ENCODE data around the gene LTC4S. TPM values are rescaled to one million over a fixed set of nuclear protein-coding genes. Genes with fewer than 3 reads are reported as not detected.

The LTC4S gene
- total RNA-seq, 4 donors from 2014 or later = 3.0 to 3.8 (median 3.2) TPM; not detected in 1

GRCh38 chr5:179827680-179828079 is 33.9 kb downstream of the LTC4S start:
- TF ChIP-seq CTCF (IDR thresholded peaks at IDR 0.05) = peak in 1 of 5 experiments; percentile 39
- TF ChIP-seq POLR2AphosphoS5 (IDR thresholded peaks at IDR 0.05) = peak; percentile 9 to 61 (median 45)
- TF ChIP-seq EP300 (IDR thresholded peaks at IDR 0.05; ENCODE audit: low read depth) = no peak
- TF ChIP-seq POLR2A (IDR thresholded peaks at IDR 0.05) = peak; percentile 41
- DNase-seq = peak; percentile 79
- H3K27me3 ChIP-seq = no peaks in the 10 kb centered on the region
- WGBS, 2 donors (ENCODE audit: low coverage in 1 of 2) = 23 to 28% methylated on average over 6 to 9 of the region's 9 CpGs
- H3K36me3 ChIP-seq = peaks cover 0 to 70% (median 35%) of the 10 kb centered on the region in 4 donors
- no peaks in the 10 kb centered on the region for H3K9me3 ChIP-seq
- intact Hi-C loops (cut with DNase I; ENCODE audit: low total_unique reads) (no loop called here), in situ Hi-C loops (cut with MboI; ENCODE audit: low pct_ligation_motif_present in 1 of 4, low pct_unique_long_range_greater_than_20kb in 1 of 4, low sequenced_read_pairs in 3 of 4) (no loop called here)
- peak overlapping the region in 1 of 4 donors; percentile 5 for H3K4me3 ChIP-seq
- peaks cover 29 to 55% (median 52%) of the 10 kb centered on the region in 4 donors for H3K4me1 ChIP-seq
- H3K27ac ChIP-seq = peak overlapping the region; percentile 76 to 85 (median 80)

- in situ Hi-C loops (cut with MboI; ENCODE audit: low pct_ligation_motif_present in 1 of 4, low pct_unique_long_range_greater_than_20kb in 1 of 4, low sequenced_read_pairs in 3 of 4) = no loop called here
- Histone ChIP-seq H3K4me1 (peaks cover 21 to 43% (median 41%) of the 10 kb centered on the region in 4 donors), H3K27me3 (no peaks in the 10 kb centered on the region), H3K36me3 (peaks cover 0 to 77% (median 39%) of the 10 kb centered on the region in 4 donors), H3K9me3 (no peaks in the 10 kb centered on the region), H3K4me3 (no peak overlapping the region), H3K27ac (peak overlapping the region in 1 of 4 donors; percentile 25)
- intact Hi-C loops (cut with DNase I; ENCODE audit: low total_unique reads) = no loop called here
- 93 to 100% methylated on average over 1 to 3 of the region's 3 CpGs for WGBS, 2 donors (ENCODE audit: low coverage in 1 of 2)
- TF ChIP-seq CTCF (IDR thresholded peaks at IDR 0.05) (no peak), EP300 (IDR thresholded peaks at IDR 0.05; ENCODE audit: low read depth) (no peak), POLR2A (IDR thresholded peaks at IDR 0.05) (no peak), POLR2AphosphoS5 (IDR thresholded peaks at IDR 0.05) (no peak)
- no peak for DNase-seq
These were observed 35.1 kb downstream of the LTC4S start for GRCh38 chr5:179828756-179829421.

GRCh38 chr5:179829732-179830435 is 36.1 kb downstream of the LTC4S start:
- DNase-seq = no peak
- Histone ChIP-seq H3K9me3 (no peaks in the 10 kb centered on the region), H3K4me1 (peaks cover 14 to 33% (median 31%) of the 10 kb centered on the region in 4 donors), H3K27me3 (no peaks in the 10 kb centered on the region), H3K36me3 (peaks cover 0 to 74% (median 36%) of the 10 kb centered on the region in 4 donors), H3K4me3 (no peak overlapping the region), H3K27ac (no peak overlapping the region)
- peak in 1 of 3 donors; percentile 15 for TF ChIP-seq POLR2AphosphoS5 (IDR thresholded peaks at IDR 0.05)
- TF ChIP-seq CTCF (IDR thresholded peaks at IDR 0.05) = no peak
- TF ChIP-seq EP300 (IDR thresholded peaks at IDR 0.05; ENCODE audit: low read depth) = no peak
- 88 to 89% methylated on average over 4 to 7 of the region's 7 CpGs for WGBS, 2 donors (ENCODE audit: low coverage in 1 of 2)
- in situ Hi-C loops (cut with MboI; ENCODE audit: low pct_ligation_motif_present in 1 of 4, low pct_unique_long_range_greater_than_20kb in 1 of 4, low sequenced_read_pairs in 3 of 4) (no loop called here), intact Hi-C loops (cut with DNase I; ENCODE audit: low total_unique reads) (no loop called here)

- H3K4me1 ChIP-seq = peaks cover 10 to 23% (median 21%) of the 10 kb centered on the region in 4 donors
- peaks cover 0 to 69% (median 35%) of the 10 kb centered on the region in 4 donors for H3K36me3 ChIP-seq
- no peak for TF ChIP-seq CTCF (IDR thresholded peaks at IDR 0.05)
- no peak for TF ChIP-seq POLR2A (IDR thresholded peaks at IDR 0.05)
- TF ChIP-seq EP300 (IDR thresholded peaks at IDR 0.05; ENCODE audit: low read depth) = no peak
- no peak for TF ChIP-seq POLR2AphosphoS5 (IDR thresholded peaks at IDR 0.05)
- no peak overlapping the region for H3K4me3 ChIP-seq
- H3K9me3 ChIP-seq = no peaks in the 10 kb centered on the region
- no peak overlapping the region for H3K27ac ChIP-seq
- intact Hi-C loops (cut with DNase I; ENCODE audit: low total_unique reads) = no loop called here
- WGBS, 2 donors (ENCODE audit: low coverage in 1 of 2) = 92 to 95% methylated on average over 5 to 7 of the region's 7 CpGs
- DNase-seq = no peak
- in situ Hi-C loops (cut with MboI; ENCODE audit: low pct_ligation_motif_present in 1 of 4, low pct_unique_long_range_greater_than_20kb in 1 of 4, low sequenced_read_pairs in 3 of 4) = no loop called here
- H3K27me3 ChIP-seq = no peaks in the 10 kb centered on the region
These were observed 37.2 kb downstream of the LTC4S start for GRCh38 chr5:179830818-179831468.
